ENCODE results near the gene SMARCA1. TPM values are rescaled to one million over a fixed set of nuclear protein-coding genes. Genes with fewer than 3 reads are reported as not detected.

Gene SMARCA1
- total and polyA plus RNA-seq, 2 of the 13 experiments (the other 11 are each of a cell fraction or from before 2014, with no cell fraction given), result 97.7 to 145 TPM

- no peak overlapping the region for H3K4me3 ChIP-seq (replicated peaks in 1 of 3; ENCODE audit: insufficient read depth in 1 of 3, low read depth in 2 of 3, low read length in 3 of 3)
- in situ Hi-C loops (cut with HindIII; ENCODE audit: extremely low pct_ligation_motif_present, low pct_unique_long_range_greater_than_20kb), result no loop called here
- H3K4me1 ChIP-seq (ENCODE audit: insufficient read depth, low read length), result no peaks in the 10 kb centered on the region
- ChIA-PET CTCF (ENCODE audit: low intra/inter-chr PET ratio, low total read pairs) (no interaction called here), POLR2A (no interaction called here)
- H3K9ac ChIP-seq (ENCODE audit: insufficient read depth, low read depth, low read length), result no peak overlapping the region
- DNase-seq (ENCODE audit: low spot score) (no peak), FAIRE-seq (no peak), ATAC-seq (no peak)
- no peak overlapping the region for H2AFZ ChIP-seq (ENCODE audit: low read length)
- H3K27me3 ChIP-seq (ENCODE audit: control insufficient read depth in 1 of 2, insufficient read depth in 2 of 2, low read length in 2 of 2), result no peaks in the 10 kb centered on the region
- BruUV-seq (replicated peaks), result no TSS peak
- intact Hi-C loops (cut with micrococcal nuclease; ENCODE audit: unreplicated experiment), result no loop called here
- peaks cover 0 to 24% of the 10 kb centered on the region in 2 experiments; a peak in 4 of 5 replicates for H3K36me3 ChIP-seq (replicated peaks in 1 of 2; ENCODE audit: control insufficient read depth in 1 of 2, insufficient read depth in 2 of 2, low read length in 2 of 2)
- TF ChIP-seq RELA (CRISPR knock-in tag; IDR thresholded peaks at IDR 0.05) (no peak), ZNF792 (CRISPR knock-in tag; IDR thresholded peaks at IDR 0.05) (no peak), ZNF124 (CRISPR knock-in tag; IDR thresholded peaks at IDR 0.05) (no peak), ZNF577 (CRISPR knock-in tag; IDR thresholded peaks at IDR 0.05; ENCODE audit: borderline replicate concordance, low read depth) (no peak), SNRNP70 (IDR thresholded peaks at IDR 0.05; ENCODE audit: low read depth, low read length) (no peak), ZBTB14 (CRISPR knock-in tag; IDR thresholded peaks at IDR 0.05) (no peak), MXD4 (CRISPR knock-in tag; IDR thresholded peaks at IDR 0.05) (no peak), TRIM22 (IDR thresholded peaks at IDR 0.05) (no peak), BCLAF1 (IDR thresholded peaks at IDR 0.05) (no peak), ZNF382 (CRISPR knock-in tag; IDR thresholded peaks at IDR 0.05; ENCODE audit: borderline replicate concordance) (no peak), PCBP2 (optimal IDR thresholded peaks at IDR 0.05; ENCODE audit: low read depth, low read length, poor library complexity, severe bottlenecking) (no peak), RXRB (CRISPR knock-in tag; IDR thresholded peaks at IDR 0.05; ENCODE audit: borderline replicate concordance) (no peak), HNRNPK (IDR thresholded peaks at IDR 0.05; ENCODE audit: low read depth, low read length, poor library complexity, severe bottlenecking) (no peak), SIN3B (IDR thresholded peaks at IDR 0.05; ENCODE audit: low read length) (no peak), MTF2 (CRISPR knock-in tag; IDR thresholded peaks at IDR 0.05; ENCODE audit: borderline replicate concordance) (no peak), ZBTB25 (CRISPR knock-in tag; IDR thresholded peaks at IDR 0.05) (no peak), ZNF556 (CRISPR knock-in tag; IDR thresholded peaks at IDR 0.05; ENCODE audit: borderline replicate concordance) (no peak), ZNF367 (CRISPR knock-in tag; IDR thresholded peaks at IDR 0.05; ENCODE audit: borderline replicate concordance) (no peak), NCOA2 (CRISPR knock-in tag; IDR thresholded peaks at IDR 0.05) (no peak)
- no peak overlapping the region for H3K4me2 ChIP-seq (ENCODE audit: low read depth, low read length)
- 88% methylated on average over 5 of the region's 5 CpGs for WGBS (ENCODE audit: low lambda C conversion rate)
- no peaks in the 10 kb centered on the region for H4K20me1 ChIP-seq (ENCODE audit: insufficient read depth, low read length)
- H3K79me2 ChIP-seq (ENCODE audit: insufficient read depth, low read length), result no peaks in the 10 kb centered on the region
- H3K9me3 ChIP-seq (ENCODE audit: low read length), result no peaks in the 10 kb centered on the region
- no peak overlapping the region for H3K27ac ChIP-seq (ENCODE audit: extremely low read length, insufficient read depth, low read length)
These were observed 33.6 kb upstream of the SMARCA1 start for GRCh38 chrX:129556806-129557315.
